Neural progenitor cell (in vitro differentiated cells): Measurements from ENCODE around the gene NLRP6. TPM values are rescaled to one million over a fixed set of nuclear protein-coding genes. Genes with fewer than 3 reads are reported as not detected.
"Not testable (repeated sequence)": the region's sequence is repeated elsewhere in the genome, so short reads cannot be mapped to it uniquely, and the experiment has no call there.

Experiments used
- DNase-seq: peaks from one replicate; pipeline ENCODE4 v3.0.0-alpha.2; 2016; ENCODE audit warnings: low spot score
- H2AFZ ChIP-seq: fragments of 200-600 bp; sonication (generic); replicated peaks from 2 replicates; pipeline ENCODE4 v1.6.1; 2016; ENCODE audit warnings: antibody characterized with exemption
- H3F3A ChIP-seq: fragments of 200-600 bp; sonication (generic); 2 replicates; pipeline ENCODE4 v1.6.1; 2016; ENCODE audit warnings: antibody characterized with exemption, low read depth
- H3K27ac ChIP-seq: fragments of 200-600 bp; sonication (generic); 2 replicates; pipeline ENCODE4 v1.5.1; 2016; ENCODE audit warnings: mild to moderate bottlenecking
- H3K27me3 ChIP-seq: fragments of 200-600 bp; sonication (generic); 2 replicates; pipeline ENCODE4 v1.6.1; 2016; ENCODE audit warnings: mild to moderate bottlenecking, moderate library complexity
- H3K36me3 ChIP-seq: fragments of 200-600 bp; sonication (generic); 2 replicates; pipeline ENCODE4 v1.5.1; 2016
- H3K4me1 ChIP-seq: fragments of 200-600 bp; sonication (generic); 2 replicates; pipeline ENCODE4 v1.6.1; 2016; ENCODE audit warnings: mixed run types
- H3K4me2 ChIP-seq: fragments of 200-600 bp; sonication (generic); 2 replicates; pipeline ENCODE4 v1.6.1; 2016
- H3K4me3 ChIP-seq: fragments of 200-600 bp; sonication (generic); 2 replicates; pipeline ENCODE4 v1.5.1; 2016
- H3K79me2 ChIP-seq: fragments of 200-600 bp; sonication (generic); 2 replicates; pipeline ENCODE4 v1.6.1; 2016; ENCODE audit warnings: low read depth
- H3K9ac ChIP-seq: fragments of 200-600 bp; sonication (generic); 2 replicates; pipeline ENCODE4 v1.6.1; 2016
- H3K9me3 ChIP-seq: fragments of 200-600 bp; sonication (generic); 2 replicates; pipeline ENCODE4 v1.5.1; 2016; ENCODE audit warnings: low read depth
- H4K20me1 ChIP-seq: fragments of 200-600 bp; sonication (generic); 2 replicates; pipeline ENCODE4 v1.6.1; 2016; ENCODE audit warnings: low read depth
- H3K27ac Mint-ChIP-seq: 3 replicates; pipeline ENCODE4 v1.8.0; 2021; ENCODE audit warnings: mixed read lengths
- H3K27me3 Mint-ChIP-seq: 2 replicates; pipeline ENCODE4 v1.8.0; 2022; ENCODE audit warnings: low read depth, mild to moderate bottlenecking, inconsistent platforms, moderate library complexity, mixed read lengths; ENCODE audit not compliant: insufficient read depth
- H3K36me3 Mint-ChIP-seq: 3 replicates; pipeline ENCODE4 v1.8.0; 2021; ENCODE audit warnings: mixed read lengths
- H3K4me1 Mint-ChIP-seq: 3 replicates; pipeline ENCODE4 v1.8.0; 2021; ENCODE audit warnings: mixed read lengths
- H3K4me3 Mint-ChIP-seq: 3 replicates; pipeline ENCODE4 v1.8.0; 2021; ENCODE audit warnings: mild to moderate bottlenecking, moderate library complexity, mixed read lengths
- H3K9me3 Mint-ChIP-seq: 3 replicates; pipeline ENCODE4 v1.8.0; 2020; ENCODE audit warnings: mixed read lengths
- CTCF ChIP-seq: fragments of 200-600 bp; sonication (generic); IDR thresholded peaks from 2 replicates; pipeline ENCODE4 v1.5.1; 2017; ENCODE audit warnings: antibody characterized with exemption, mild to moderate bottlenecking
- EZH2 ChIP-seq: fragments of 200-600 bp; sonication (generic); IDR thresholded peaks from 2 replicates; pipeline ENCODE4 v1.6.1; 2017; ENCODE audit warnings: antibody characterized with exemption, mild to moderate bottlenecking, moderate library complexity
- EZH2phosphoT487 ChIP-seq: fragments of 200-600 bp; sonication (generic); IDR thresholded peaks from 2 replicates; pipeline ENCODE4 v1.6.1; 2017; ENCODE audit warnings: antibody characterized with exemption
- total RNA-seq: library from RNA; depleted of rRNA; stranded (reverse); fragments of >200 nt; gene quantifications from 2 replicates; pipeline ENCODE4 v1.2.3, GENCODE V29; 2015; ENCODE audit warnings: low replicate concordance

Gene NLRP6
- total RNA-seq, 1 donor from 2014 or later = not detected

GRCh38 chr11:324156-324555, 45.9 kb downstream of the NLRP6 start:
- no peaks in the 10 kb centered on the region for H3K9me3 ChIP-seq
- DNase-seq = no peak
- TF ChIP-seq EZH2phosphoT487 (no peak), CTCF (no peak), EZH2 (no peak)
- Mint-ChIP-seq H3K4me3 (no peak overlapping the region), H3K27me3 (no peaks in the 10 kb centered on the region), H3K4me1 (peaks cover 43% of the 10 kb centered on the region), H3K9me3 (no peaks in the 10 kb centered on the region), H3K27ac (peak overlapping the region; percentile 27), H3K36me3 (no peaks in the 10 kb centered on the region)
- no peaks in the 10 kb centered on the region for H4K20me1 ChIP-seq
- no peak overlapping the region for H2AFZ ChIP-seq
- H3K27ac ChIP-seq = no peak overlapping the region
- peaks cover 19% of the 10 kb centered on the region for H3F3A ChIP-seq
- no peaks in the 10 kb centered on the region for H3K79me2 ChIP-seq
- H3K27me3 ChIP-seq = no peaks in the 10 kb centered on the region
- no peak overlapping the region for H3K4me3 ChIP-seq
- peaks cover 14% of the 10 kb centered on the region for H3K4me1 ChIP-seq
- H3K9ac ChIP-seq = no peak overlapping the region
- H3K36me3 ChIP-seq = no peaks in the 10 kb centered on the region
- no peak overlapping the region for H3K4me2 ChIP-seq

- not testable (repeated sequence) for H3K4me2 ChIP-seq, H3K79me2 ChIP-seq, H3K4me3 Mint-ChIP-seq, H3K9me3 Mint-ChIP-seq, H3K4me3 ChIP-seq, H3K36me3 Mint-ChIP-seq, H3K27ac ChIP-seq, H3K36me3 ChIP-seq, H3K27me3 ChIP-seq, H2AFZ ChIP-seq, H3K9me3 ChIP-seq, H3K4me1 ChIP-seq, H3K27me3 Mint-ChIP-seq, DNase-seq, H3K9ac ChIP-seq, H4K20me1 ChIP-seq
- Mint-ChIP-seq H3K27ac (peak overlapping the region; percentile 90), H3K4me1 (peaks cover 46% of the 10 kb centered on the region)
- H3F3A ChIP-seq = peaks cover 14% of the 10 kb centered on the region
Observed at GRCh38 chr11:324593-325517, 46.6 kb downstream of the NLRP6 start.

GRCh38 chr11:325796-326591, 47.8 kb downstream of the NLRP6 start:
- peaks cover 9% of the 10 kb centered on the region for H3F3A ChIP-seq
- H3K27ac Mint-ChIP-seq = peak overlapping the region; percentile 96
- H3K79me2 ChIP-seq = no peaks in the 10 kb centered on the region
- H3K4me1 ChIP-seq = peaks cover 10% of the 10 kb centered on the region
- H3K36me3 Mint-ChIP-seq = no peaks in the 10 kb centered on the region
- H3K9me3 ChIP-seq = no peaks in the 10 kb centered on the region
- H3K27me3 Mint-ChIP-seq = no peaks in the 10 kb centered on the region
- peaks cover 8% of the 10 kb centered on the region for H3K9me3 Mint-ChIP-seq
- no peaks in the 10 kb centered on the region for H3K36me3 ChIP-seq
- H3K27ac ChIP-seq = no peak overlapping the region
- H3K4me3 ChIP-seq = no peak overlapping the region
- no peak for DNase-seq
- peaks cover 39% of the 10 kb centered on the region for H3K4me1 Mint-ChIP-seq
- no peak overlapping the region for H3K4me3 Mint-ChIP-seq
- no peaks in the 10 kb centered on the region for H3K27me3 ChIP-seq
- TF ChIP-seq EZH2 (no peak), EZH2phosphoT487 (no peak), CTCF (no peak)
- H3K4me2 ChIP-seq = no peak overlapping the region
- H3K9ac ChIP-seq = no peak overlapping the region
- H4K20me1 ChIP-seq = no peaks in the 10 kb centered on the region
- H2AFZ ChIP-seq = no peak overlapping the region

GRCh38 chr11:326592-326841, 48.3 kb downstream of the NLRP6 start:
- H3K9me3 ChIP-seq = no peaks in the 10 kb centered on the region
- no peaks in the 10 kb centered on the region for H3K36me3 ChIP-seq
- H3K27ac ChIP-seq = no peak overlapping the region
- no peak overlapping the region for H3K4me2 ChIP-seq
- H3K9me3 Mint-ChIP-seq = peaks cover 14% of the 10 kb centered on the region
- H3K27me3 Mint-ChIP-seq = no peaks in the 10 kb centered on the region
- no peak overlapping the region for H2AFZ ChIP-seq
- DNase-seq = no peak
- H3K27ac Mint-ChIP-seq = peak overlapping the region; percentile 96
- TF ChIP-seq EZH2phosphoT487 = no peak
- no peak for TF ChIP-seq EZH2
- TF ChIP-seq CTCF = no peak
- H4K20me1 ChIP-seq = no peaks in the 10 kb centered on the region
- H3K4me1 Mint-ChIP-seq = peaks cover 38% of the 10 kb centered on the region
- peaks cover 9% of the 10 kb centered on the region for H3F3A ChIP-seq
- H3K4me1 ChIP-seq = peaks cover 10% of the 10 kb centered on the region
- no peak overlapping the region for H3K9ac ChIP-seq
- H3K27me3 ChIP-seq = no peaks in the 10 kb centered on the region
- no peak overlapping the region for H3K4me3 ChIP-seq
- no peaks in the 10 kb centered on the region for H3K79me2 ChIP-seq
- H3K36me3 Mint-ChIP-seq = no peaks in the 10 kb centered on the region
- H3K4me3 Mint-ChIP-seq = no peak overlapping the region
